Measurements from ENCODE around the gene SFSWAP.
"Not testable (repeated sequence)": the region's sequence is repeated elsewhere in the genome, so short reads cannot be mapped to it uniquely, and the experiment has no call there.

Gene SFSWAP

GRCh38 chr12:131679186-131679585 is 31.7 kb upstream of the SFSWAP start:
- H3K4me1 ChIP-seq (ENCODE audit: control insufficient read depth, low read length): peaks cover 16% of the 10 kb centered on the region
- not testable (repeated sequence) for H3K9me2 ChIP-seq (replicated peaks; ENCODE audit: control insufficient read depth, low read length); H3K9me3 ChIP-seq (ENCODE audit: control insufficient read depth, insufficient read depth, low read length); H3K36me3 ChIP-seq (ENCODE audit: control insufficient read depth, low read length); H4K20me1 ChIP-seq (ENCODE audit: control insufficient read depth, insufficient read depth, low read depth, low read length); H3K79me2 ChIP-seq (ENCODE audit: control insufficient read depth, low read length); H3K4me3 ChIP-seq (ENCODE audit: low read length); H3F3A ChIP-seq (ENCODE audit: control insufficient read depth, insufficient read depth); H3K27me3 ChIP-seq (ENCODE audit: control insufficient read depth, low read length); H3K27ac ChIP-seq (ENCODE audit: low read depth, low read length); H3K4me2 ChIP-seq (ENCODE audit: low read length)

DNA sequence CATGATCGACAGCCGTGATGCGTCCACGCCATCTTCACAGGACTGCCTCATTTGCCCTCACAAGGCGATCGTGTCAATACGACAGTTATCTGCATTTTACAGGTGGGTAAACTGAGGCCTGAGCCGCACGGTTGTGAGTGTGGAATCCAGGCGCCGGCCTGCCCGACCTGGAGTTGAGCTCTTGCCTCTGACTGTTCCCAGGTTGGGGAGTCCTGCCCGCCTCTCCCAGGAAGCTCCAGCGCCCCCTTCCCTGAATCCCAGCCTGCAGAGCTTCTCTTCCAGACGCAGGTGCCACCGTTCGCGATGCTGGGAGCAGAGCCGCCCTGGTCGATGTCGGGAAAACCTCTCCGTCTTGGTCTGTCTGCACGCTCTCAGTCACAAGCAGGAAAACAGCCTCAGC is 31.1 kb upstream of the SFSWAP start:
- not testable (repeated sequence) for H3K27ac ChIP-seq (ENCODE audit: low read depth, low read length); H3F3A ChIP-seq (ENCODE audit: control insufficient read depth, insufficient read depth); H3K79me2 ChIP-seq (ENCODE audit: control insufficient read depth, low read length); H3K9me2 ChIP-seq (replicated peaks; ENCODE audit: control insufficient read depth, low read length); H3K36me3 ChIP-seq (ENCODE audit: control insufficient read depth, low read length); H3K4me3 ChIP-seq (ENCODE audit: low read length); H3K4me2 ChIP-seq (ENCODE audit: low read length); H3K27me3 ChIP-seq (ENCODE audit: control insufficient read depth, low read length); H4K20me1 ChIP-seq (ENCODE audit: control insufficient read depth, insufficient read depth, low read depth, low read length); H3K9me3 ChIP-seq (ENCODE audit: control insufficient read depth, insufficient read depth, low read length)
- H3K4me1 ChIP-seq (ENCODE audit: control insufficient read depth, low read length): peaks cover 16% of the 10 kb centered on the region

DNA sequence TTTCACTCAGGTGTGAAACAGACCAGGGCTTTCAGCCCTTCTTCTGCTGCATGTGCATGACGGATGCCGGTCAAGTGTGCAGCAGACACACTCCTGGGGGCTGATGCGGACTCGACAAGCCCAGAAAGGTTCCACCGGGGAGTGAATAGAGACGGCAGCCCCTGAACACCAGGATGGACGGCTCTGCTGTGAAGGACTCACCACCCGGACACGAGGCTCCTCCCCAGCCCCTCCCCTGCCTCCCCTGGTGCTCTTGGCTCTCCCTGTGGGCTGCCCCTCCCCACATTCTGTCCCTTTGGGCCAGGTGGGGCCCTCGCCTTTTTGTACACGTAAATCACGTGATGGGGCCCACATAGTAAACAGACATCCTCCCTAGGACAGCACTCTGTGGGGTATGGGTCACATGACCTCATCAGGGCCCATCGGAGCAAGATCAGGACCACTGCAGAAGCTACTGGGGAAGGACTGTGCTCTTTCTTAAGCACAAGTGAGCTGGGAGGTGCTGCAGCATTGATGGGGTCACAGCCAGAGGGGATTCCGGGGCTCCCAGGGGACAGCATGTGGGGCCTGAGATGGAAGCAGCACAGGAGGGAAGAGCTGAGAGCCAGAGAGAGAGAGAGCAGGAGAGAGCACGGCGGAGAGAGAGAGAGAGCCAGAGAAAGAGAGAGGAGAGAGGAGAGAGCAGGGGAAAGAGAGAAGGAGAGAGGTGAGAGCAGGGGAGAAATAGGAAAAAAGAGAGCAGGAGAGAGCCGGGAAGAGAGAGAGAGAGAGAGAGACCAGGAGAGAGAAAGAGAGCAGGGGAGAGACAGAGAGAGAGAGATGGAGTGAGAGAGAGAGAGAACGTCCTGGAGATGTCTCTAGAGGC is 30.3 kb upstream of the SFSWAP start:
- H3K27me3 ChIP-seq (ENCODE audit: control insufficient read depth, low read length); H4K20me1 ChIP-seq (ENCODE audit: control insufficient read depth, insufficient read depth, low read depth, low read length); H3K4me3 ChIP-seq (ENCODE audit: low read length); H3K27ac ChIP-seq (ENCODE audit: low read depth, low read length); H3F3A ChIP-seq (ENCODE audit: control insufficient read depth, insufficient read depth); H3K4me2 ChIP-seq (ENCODE audit: low read length); H3K9me3 ChIP-seq (ENCODE audit: control insufficient read depth, insufficient read depth, low read length); H3K36me3 ChIP-seq (ENCODE audit: control insufficient read depth, low read length); H3K79me2 ChIP-seq (ENCODE audit: control insufficient read depth, low read length); H3K9me2 ChIP-seq (replicated peaks; ENCODE audit: control insufficient read depth, low read length): not testable (repeated sequence)
- H3K4me1 ChIP-seq (ENCODE audit: control insufficient read depth, low read length): peaks cover 16% of the 10 kb centered on the region

DNA sequence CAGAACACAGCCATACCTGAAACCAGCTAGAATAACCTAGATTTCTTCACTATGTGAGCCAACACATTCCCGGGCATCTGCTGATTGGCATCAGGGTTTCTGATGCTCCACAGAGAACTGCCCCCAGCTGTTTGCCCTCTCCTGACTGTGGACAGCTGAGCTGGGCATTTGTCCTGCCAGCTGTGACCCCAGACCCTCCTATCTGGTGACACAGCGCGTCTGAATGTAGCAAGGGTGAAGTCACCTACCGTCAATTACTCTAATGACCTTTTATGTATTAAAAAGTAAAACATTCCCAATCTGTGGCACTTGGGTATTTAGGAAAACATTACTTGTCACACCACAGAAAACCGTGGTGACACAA is 29.7 kb upstream of the SFSWAP start:
- Histone ChIP-seq H4K20me1 (ENCODE audit: control insufficient read depth, insufficient read depth, low read depth, low read length) (no peaks in the 10 kb centered on the region), H3K9me2 (replicated peaks; ENCODE audit: control insufficient read depth, low read length) (no peaks in the 10 kb centered on the region), H3K79me2 (ENCODE audit: control insufficient read depth, low read length) (no peaks in the 10 kb centered on the region), H3K4me1 (ENCODE audit: control insufficient read depth, low read length) (peaks cover 16% of the 10 kb centered on the region), H3K27me3 (ENCODE audit: control insufficient read depth, low read length) (no peaks in the 10 kb centered on the region), H3F3A (ENCODE audit: control insufficient read depth, insufficient read depth) (no peaks in the 10 kb centered on the region), H3K27ac (ENCODE audit: low read depth, low read length) (no peak overlapping the region), H3K4me3 (ENCODE audit: low read length) (no peak overlapping the region), H3K4me2 (ENCODE audit: low read length) (no peak overlapping the region), H3K36me3 (ENCODE audit: control insufficient read depth, low read length) (no peaks in the 10 kb centered on the region), H3K9me3 (ENCODE audit: control insufficient read depth, insufficient read depth, low read length) (no peaks in the 10 kb centered on the region)
- TF ChIP-seq EZH2phosphoT487 (IDR thresholded peaks at IDR 0.05; ENCODE audit: borderline replicate concordance, low read length) (no peak), CTCF (IDR thresholded peaks at IDR 0.05; ENCODE audit: low read depth, low read length, poor library complexity, severe bottlenecking) (no peak)

- H3K4me2 ChIP-seq (ENCODE audit: low read length): peak overlapping the region; percentile 65
- not testable (repeated sequence) for H3F3A ChIP-seq (ENCODE audit: control insufficient read depth, insufficient read depth); H3K27me3 ChIP-seq (ENCODE audit: control insufficient read depth, low read length); H3K27ac ChIP-seq (ENCODE audit: low read depth, low read length); H4K20me1 ChIP-seq (ENCODE audit: control insufficient read depth, insufficient read depth, low read depth, low read length); H3K36me3 ChIP-seq (ENCODE audit: control insufficient read depth, low read length); H3K79me2 ChIP-seq (ENCODE audit: control insufficient read depth, low read length); H3K9me2 ChIP-seq (replicated peaks; ENCODE audit: control insufficient read depth, low read length); H3K9me3 ChIP-seq (ENCODE audit: control insufficient read depth, insufficient read depth, low read length)
- peaks cover 16% of the 10 kb centered on the region for H3K4me1 ChIP-seq (ENCODE audit: control insufficient read depth, low read length)
- peak overlapping the region; percentile 52 for H3K4me3 ChIP-seq (ENCODE audit: low read length)
Observed at GRCh38 chr12:131681746-131682509, 29.0 kb upstream of the SFSWAP start.
